Measurements from ENCODE around the gene CEP152.

CEP152 gene

GRCh38 chr15:48766196-48766595 lies 44.7 kb downstream of the CEP152 start:
- DNase-seq (ENCODE audit: low read depth in 2 of 2) = no peak

GRCh38 chr15:48765022-48765421 lies 45.8 kb downstream of the CEP152 start:
- no peak for DNase-seq (ENCODE audit: low read depth in 2 of 2)

- DNase-seq (ENCODE audit: low read depth in 2 of 2) = no peak
These were observed 49.3 kb downstream of the CEP152 start for GRCh38 chr15:48761393-48762158.

- no peak for DNase-seq (ENCODE audit: low read depth in 2 of 2)
These were observed 50.9 kb downstream of the CEP152 start for GRCh38 chr15:48759921-48760320.

GRCh38 chr15:48757661-48758060 lies 53.2 kb downstream of the CEP152 start:
- no peak for DNase-seq (ENCODE audit: low read depth in 2 of 2)

- DNase-seq (ENCODE audit: low read depth in 2 of 2) = no peak
These were observed 56.9 kb downstream of the CEP152 start for GRCh38 chr15:48754011-48754410.

GRCh38 chr15:48751595-48751994 lies 59.3 kb downstream of the CEP152 start:
- DNase-seq (ENCODE audit: low read depth in 2 of 2) = no peak

- DNase-seq (ENCODE audit: low read depth in 2 of 2) = no peak
These were observed 62.3 kb downstream of the CEP152 start for GRCh38 chr15:48748535-48748934.

GRCh38 chr15:48733615-48734014 lies 77.3 kb downstream of the CEP152 start:
- DNase-seq (ENCODE audit: low read depth in 2 of 2) = no peak

- no peak for DNase-seq (ENCODE audit: low read depth in 2 of 2)
These were observed 80.4 kb downstream of the CEP152 start for GRCh38 chr15:48730506-48730905.

- no peak for DNase-seq (ENCODE audit: low read depth in 2 of 2)
These were observed 86.9 kb downstream of the CEP152 start for GRCh38 chr15:48723969-48724368.

- DNase-seq (ENCODE audit: low read depth in 2 of 2) = no peak
These were observed 87.9 kb downstream of the CEP152 start for GRCh38 chr15:48722764-48723661.

- no peak for DNase-seq (ENCODE audit: low read depth in 2 of 2)
These were observed 89.6 kb downstream of the CEP152 start for GRCh38 chr15:48721061-48721810.

- no peak for DNase-seq (ENCODE audit: low read depth in 2 of 2)
These were observed 90.2 kb downstream of the CEP152 start for GRCh38 chr15:48720646-48721045.

- DNase-seq (ENCODE audit: low read depth in 2 of 2) = no peak
These were observed 91.2 kb downstream of the CEP152 start for GRCh38 chr15:48719668-48720067.

GRCh38 chr15:48718646-48719045 lies 92.2 kb downstream of the CEP152 start:
- DNase-seq (ENCODE audit: low read depth in 2 of 2) = no peak

- no peak for DNase-seq (ENCODE audit: low read depth in 2 of 2)
These were observed 93.4 kb downstream of the CEP152 start for GRCh38 chr15:48717458-48717857.

- DNase-seq (ENCODE audit: low read depth in 2 of 2) = no peak
These were observed 98.3 kb downstream of the CEP152 start for GRCh38 chr15:48712546-48712945.

- no peak for DNase-seq (ENCODE audit: low read depth in 2 of 2)
These were observed 99.8 kb downstream of the CEP152 start for GRCh38 chr15:48710952-48711495.

- no peak for DNase-seq (ENCODE audit: low read depth in 2 of 2)
These were observed 102.2 kb downstream of the CEP152 start for GRCh38 chr15:48708641-48709040.

GRCh38 chr15:48705381-48705780 lies 105.5 kb downstream of the CEP152 start:
- no peak for DNase-seq (ENCODE audit: low read depth in 2 of 2)

- no peak for DNase-seq (ENCODE audit: low read depth in 2 of 2)
These were observed 107.3 kb downstream of the CEP152 start for GRCh38 chr15:48703544-48703943.
